K562 (cell line): Measurements from ENCODE around the gene ZSWIM7. TPM values are rescaled to one million over a fixed set of nuclear protein-coding genes. Genes with fewer than 3 reads are reported as not detected.

Source experiments
- ARID1B ChIP-seq: fragments of 450-650 bp; IDR thresholded peaks from 2 replicates; pipeline ENCODE4 v1.6.1; 2016; ENCODE audit warnings: antibody characterized with exemption, mild to moderate bottlenecking, inconsistent platforms
- ARNT ChIP-seq, 2 experiments: fragments of 450-650 bp; IDR thresholded peaks; 2 replicates each; pipeline ENCODE4 v1.6.1; 2016; ENCODE audit warnings: mild to moderate bottlenecking in 1 of 2
- CEBPG ChIP-seq, 3 experiments: fragments of 200-800 bp in 1 of 3; sonication (Bioruptor generic) in 1 of 3; sonication (generic) in 1 of 3; formaldehyde crosslinking in 1 of 3; IDR thresholded peaks in 2 of 3; conservative IDR thresholded peaks in 1 of 3; 2 replicates each; pipeline versions ENCODE4 v1.6.1 to v1.8.0; 2016 to 2022; ENCODE audit warnings: missing compliant biosample characterization in 2 of 3, missing genetic modification characterization in 2 of 3, mild to moderate bottlenecking in 1 of 3, missing genetic modification reagents in 1 of 3
- CREB3L1 ChIP-seq: fragments of 450-650 bp; IDR thresholded peaks from 2 replicates; pipeline ENCODE4 v1.6.1; 2014; ENCODE audit warnings: low read depth, mild to moderate bottlenecking, moderate library complexity, borderline replicate concordance
- ELF1 ChIP-seq: fragments of 200-800 bp; sonication (Bioruptor generic); IDR thresholded peaks from 2 replicates; pipeline ENCODE4 v1.6.1; 2016; ENCODE audit warnings: missing genetic modification characterization, missing compliant biosample characterization
- EP300 ChIP-seq: IDR thresholded peaks from 2 replicates; pipeline ENCODE4 v1.6.1; 2012; ENCODE audit warnings: low read length, improper control_type of control experiment
- ETV1 ChIP-seq: fragments of 450-650 bp; conservative IDR thresholded peaks from 2 replicates; pipeline ENCODE4 v1.6.1; 2016; ENCODE audit warnings: missing genetic modification characterization, control low read depth, low read depth, missing compliant biosample characterization
- EZH2 ChIP-seq: IDR thresholded peaks from 2 replicates; pipeline ENCODE4 v1.6.1; 2012; ENCODE audit warnings: low read depth, mild to moderate bottlenecking, inconsistent platforms, low read length, borderline replicate concordance
- MTA3 ChIP-seq: fragments of 450-650 bp; formaldehyde crosslinking; IDR thresholded peaks from 2 replicates; pipeline ENCODE4 v1.6.1; 2017; ENCODE audit warnings: mild to moderate bottlenecking, borderline replicate concordance
- NFRKB ChIP-seq: fragments of 450-650 bp; IDR thresholded peaks from 2 replicates; pipeline ENCODE4 v1.6.1; 2016; ENCODE audit warnings: low read depth
- POLR2H ChIP-seq: IDR thresholded peaks from 2 replicates; pipeline ENCODE4 v1.6.1; 2016; ENCODE audit warnings: missing genetic modification characterization, low read depth, mild to moderate bottlenecking, control low read depth, missing compliant biosample characterization, moderate library complexity
- SOX6 ChIP-seq: fragments of 450-650 bp; IDR thresholded peaks from 2 replicates; pipeline ENCODE4 v1.6.1; 2014; ENCODE audit warnings: mild to moderate bottlenecking
- TFE3 ChIP-seq: fragments of 450-650 bp; formaldehyde crosslinking; IDR thresholded peaks from 2 replicates; pipeline ENCODE4 v1.4.0; 2020; ENCODE audit warnings: mild to moderate bottlenecking, mixed read lengths
- THRA ChIP-seq: fragments of 450-650 bp; IDR thresholded peaks from 2 replicates; pipeline ENCODE4 v1.6.1; 2017; ENCODE audit warnings: mild to moderate bottlenecking, moderate library complexity
- TRIM24 ChIP-seq, 2 experiments: fragments of 450-650 bp; IDR thresholded peaks; 2 replicates each; pipeline ENCODE4 v1.6.1; 2016
- ZEB2 ChIP-seq: fragments of 450-650 bp; IDR thresholded peaks from 2 replicates; pipeline ENCODE4 v1.6.1; 2016
- ZNF175 ChIP-seq: fragments of 200-800 bp; sonication (Bioruptor generic); IDR thresholded peaks from 2 replicates; pipeline ENCODE4 v1.6.1; 2016; ENCODE audit warnings: low read depth, mild to moderate bottlenecking, missing genetic modification characterization, missing compliant biosample characterization
- polyA plus RNA-seq, 8 experiments: library from polyadenylated mRNA; depleted of rRNA in 4 of 8; stranded (reverse) in 5 of 8; unstranded in 3 of 8; fragments of >200 nt; fragmentation: Nextera tagmentation in 2 of 8; fragmentation: Illumina TruSeq in 1 of 8; extraction: Ambion mirVana in 2 of 8; extraction: Trizol in 1 of 8; gene quantifications; 2 replicates each; pipeline versions ENCODE4 v1.2.1 to v1.2.3, GENCODE V29; 2011 to 2014; ENCODE audit warnings: inconsistent platforms in 1 of 8, missing spikeins in 1 of 8
- total RNA-seq, 7 experiments: library from RNA; depleted of rRNA in 6 of 7; stranded (reverse); fragments of >200 nt in 6 of 7; fragmentation: Illumina TruSeq in 2 of 7; extraction: Trizol in 2 of 7; gene quantifications; 2 replicates each; pipeline versions ENCODE4 v1.2.1 to v1.2.3, GENCODE V29; 2011 to 2021; ENCODE audit warnings: low replicate concordance in 1 of 7
- TF ChIP-seq, protein P1 (sequence below): sonication (generic); IDR thresholded peaks from 2 replicates; pipeline ENCODE4 v1.6.1; 2016
- TF ChIP-seq, protein P2 (sequence below), 2 experiments: fragments of 450-650 bp in 1 of 2; sonication (generic) in 1 of 2; formaldehyde crosslinking in 1 of 2; IDR thresholded peaks in 1 of 2; conservative IDR thresholded peaks in 1 of 2; 2 replicates each; pipeline versions ENCODE4 v1.6.1 to v1.8.1; 2016 to 2023; ENCODE audit warnings: mild to moderate bottlenecking in 2 of 2, moderate library complexity in 2 of 2, inconsistent platforms in 1 of 2, missing genetic modification reagents in 1 of 2

Gene ZSWIM7
- total and polyA plus RNA-seq, 9 of the 15 experiments (the other 6 are each of a cell fraction or from before 2014, with no cell fraction given) = 5.9 to 18.7 (median 9.5) TPM

GRCh38 chr17:16027708-16028584, 28.4 kb upstream of the ZSWIM7 start (continued):
- TF ChIP-seq CEBPG (CRISPR knock-in tag; IDR thresholded peaks at IDR 0.05) (peak; percentile 14; the same call in 1 of the 2 replicates), CEBPG (tag; conservative IDR thresholded peaks at IDR 0.05 in 1 of 2, IDR thresholded peaks at IDR 0.05 in 1 of 2) (peak in 1 of 2 experiments; percentile 89; a peak in 3 of 4 replicates), ARNT (IDR thresholded peaks at IDR 0.05) (peak in 1 of 2 experiments; percentile 23; a peak in 1 of 4 replicates), NFRKB (peak; percentile 64), ZEB2 (peak; percentile 21; the same call in 1 of the 2 replicates), SOX6 (peak; percentile 84), ELF1 (no peak), MTA3 (no peak), CREB3L1 (0 out of 2 replicates have a peak, but pooled peaks have one; percentile 7), ZNF175 (CRISPR knock-in tag) (peak; percentile 89), EP300 (peak; percentile 76), THRA (peak; percentile 62; the same call in 1 of the 2 replicates), POLR2H (tag) (peak; percentile 31; the same call in 1 of the 2 replicates), EZH2 (no peak), ETV1 (tag) (peak; percentile 81), TRIM24 (IDR thresholded peaks at IDR 0.05) (peak; percentile 42; a peak in 2 of 4 replicates), ARID1B (peak; percentile 86), TFE3 (peak; percentile 32)
- TF ChIP-seq, protein P1, sequence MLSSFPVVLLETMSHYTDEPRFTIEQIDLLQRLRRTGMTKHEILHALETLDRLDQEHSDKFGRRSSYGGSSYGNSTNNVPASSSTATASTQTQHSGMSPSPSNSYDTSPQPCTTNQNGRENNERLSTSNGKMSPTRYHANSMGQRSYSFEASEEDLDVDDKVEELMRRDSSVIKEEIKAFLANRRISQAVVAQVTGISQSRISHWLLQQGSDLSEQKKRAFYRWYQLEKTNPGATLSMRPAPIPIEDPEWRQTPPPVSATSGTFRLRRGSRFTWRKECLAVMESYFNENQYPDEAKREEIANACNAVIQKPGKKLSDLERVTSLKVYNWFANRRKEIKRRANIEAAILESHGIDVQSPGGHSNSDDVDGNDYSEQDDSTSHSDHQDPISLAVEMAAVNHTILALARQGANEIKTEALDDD = peak; percentile 39; the same call in 1 of the 2 replicates
- TF ChIP-seq, protein P2, sequence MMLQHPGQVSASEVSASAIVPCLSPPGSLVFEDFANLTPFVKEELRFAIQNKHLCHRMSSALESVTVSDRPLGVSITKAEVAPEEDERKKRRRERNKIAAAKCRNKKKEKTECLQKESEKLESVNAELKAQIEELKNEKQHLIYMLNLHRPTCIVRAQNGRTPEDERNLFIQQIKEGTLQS (IDR thresholded peaks at IDR 0.05) = peak; percentile 97
- TF ChIP-seq, protein P2 (CRISPR knock-in tag; conservative IDR thresholded peaks at IDR 0.05) = no peak
